ENCODE measurements around the gene TOMM40.

TOMM40 gene

DNA sequence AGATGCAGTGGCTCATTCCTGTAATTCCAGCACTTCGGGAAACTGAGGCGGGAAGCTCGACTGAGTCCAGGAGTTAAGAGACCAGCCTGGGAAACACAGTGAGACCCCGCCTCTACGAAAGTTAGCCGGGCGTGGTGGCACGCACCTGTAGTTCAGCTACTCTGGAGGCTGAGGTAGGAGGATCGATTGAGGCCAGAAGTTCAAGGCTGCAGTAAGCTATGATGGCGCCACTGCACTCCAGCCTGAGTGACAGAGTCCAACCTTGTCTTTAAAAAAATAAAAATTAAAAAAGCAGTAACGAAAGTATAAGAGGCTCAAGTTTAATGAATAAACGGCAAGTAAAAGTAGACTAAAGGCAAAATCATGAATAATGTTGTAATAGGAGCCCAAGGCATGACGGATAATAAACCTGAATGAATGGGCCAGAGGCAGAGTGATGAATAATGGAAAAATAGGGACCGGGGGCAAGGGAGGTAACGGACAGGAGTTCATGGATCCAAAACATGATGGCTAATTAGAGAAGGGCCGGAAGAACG lies 1.2 kb upstream of the TOMM40 start:
- Histone ChIP-seq H3K4me2 (ENCODE audit: low read length) (peak overlapping the region; percentile 86), H3K36me3 (ENCODE audit: control insufficient read depth, insufficient read depth, low read length) (no peaks in the 10 kb centered on the region), H2AFZ (peak overlapping the region; percentile 76), H3K27ac (peak overlapping the region; percentile 92), H3K4me1 (peaks cover 15% of the 10 kb centered on the region), H3K9ac (no peak overlapping the region), H3K79me2 (peaks cover 18% of the 10 kb centered on the region), H3K9me3 (ENCODE audit: control insufficient read depth, low read length) (no peaks in the 10 kb centered on the region), H3K27me3 (ENCODE audit: control insufficient read depth, insufficient read depth, low read length) (no peaks in the 10 kb centered on the region), H3K4me3 (ENCODE audit: low read depth, low read length) (peak overlapping the region; percentile 71)
- TF ChIP-seq, protein P1, sequence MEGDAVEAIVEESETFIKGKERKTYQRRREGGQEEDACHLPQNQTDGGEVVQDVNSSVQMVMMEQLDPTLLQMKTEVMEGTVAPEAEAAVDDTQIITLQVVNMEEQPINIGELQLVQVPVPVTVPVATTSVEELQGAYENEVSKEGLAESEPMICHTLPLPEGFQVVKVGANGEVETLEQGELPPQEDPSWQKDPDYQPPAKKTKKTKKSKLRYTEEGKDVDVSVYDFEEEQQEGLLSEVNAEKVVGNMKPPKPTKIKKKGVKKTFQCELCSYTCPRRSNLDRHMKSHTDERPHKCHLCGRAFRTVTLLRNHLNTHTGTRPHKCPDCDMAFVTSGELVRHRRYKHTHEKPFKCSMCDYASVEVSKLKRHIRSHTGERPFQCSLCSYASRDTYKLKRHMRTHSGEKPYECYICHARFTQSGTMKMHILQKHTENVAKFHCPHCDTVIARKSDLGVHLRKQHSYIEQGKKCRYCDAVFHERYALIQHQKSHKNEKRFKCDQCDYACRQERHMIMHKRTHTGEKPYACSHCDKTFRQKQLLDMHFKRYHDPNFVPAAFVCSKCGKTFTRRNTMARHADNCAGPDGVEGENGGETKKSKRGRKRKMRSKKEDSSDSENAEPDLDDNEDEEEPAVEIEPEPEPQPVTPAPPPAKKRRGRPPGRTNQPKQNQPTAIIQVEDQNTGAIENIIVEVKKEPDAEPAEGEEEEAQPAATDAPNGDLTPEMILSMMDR (IDR thresholded peaks at IDR 0.05) = no peak

DNA sequence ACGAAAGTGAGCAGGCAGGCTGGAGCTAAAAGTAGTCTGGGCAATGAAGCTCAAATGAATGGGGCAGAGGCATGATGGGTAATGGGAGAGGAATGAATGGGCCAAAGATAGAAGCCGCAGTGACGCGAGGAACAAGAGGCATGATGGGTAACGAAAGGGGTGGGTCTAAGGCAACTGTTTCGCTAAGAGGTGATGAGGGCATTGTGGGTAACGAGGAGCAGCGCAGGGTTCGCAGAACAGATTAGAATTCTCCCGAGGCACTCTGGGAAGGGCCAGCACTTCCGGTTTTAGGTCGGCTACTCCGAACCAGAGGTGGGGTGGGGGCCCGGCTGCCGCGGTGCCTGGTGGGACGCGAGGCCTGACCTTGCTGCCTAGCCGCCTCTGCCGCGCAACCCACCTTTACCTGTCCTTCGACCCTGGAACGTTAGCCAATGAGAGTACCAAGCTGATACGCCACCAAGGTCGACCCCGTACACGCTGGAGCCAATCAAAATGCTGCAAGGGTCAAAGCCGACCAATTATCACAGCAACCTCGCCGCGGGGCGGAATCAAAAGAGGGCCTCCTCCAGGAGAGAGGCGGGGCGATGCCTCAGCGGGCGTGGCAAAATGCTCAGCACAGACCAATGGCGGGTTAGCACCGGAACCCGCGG lies 563 bp upstream of the TOMM40 start:
- TF ChIP-seq, protein P1 (IDR thresholded peaks at IDR 0.05) = no peak
- peak overlapping the region; percentile 86 for H3K4me2 ChIP-seq (ENCODE audit: low read length)

DNA sequence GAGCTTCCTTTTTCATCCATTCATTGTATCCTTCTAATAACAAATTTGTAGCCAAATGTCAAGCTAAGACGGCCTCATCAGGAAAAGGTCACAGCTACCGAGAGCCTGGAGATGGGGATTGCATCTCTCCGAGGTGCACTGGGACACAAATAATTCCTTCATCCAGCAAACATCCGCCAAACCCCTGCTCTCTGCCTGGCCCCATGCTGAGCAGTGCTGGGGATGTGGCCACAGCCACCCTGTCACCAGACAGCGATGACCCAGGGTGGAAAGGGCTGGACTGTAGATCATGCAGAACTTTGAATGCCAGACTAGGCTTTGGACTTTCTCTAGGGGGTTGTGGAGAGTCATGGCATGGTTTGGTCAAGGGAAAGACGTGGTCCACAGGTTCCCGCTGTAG lies 1.9 kb downstream of the TOMM40 start:
- H3K9me3 ChIP-seq (ENCODE audit: control insufficient read depth, low read length) = no peaks in the 10 kb centered on the region
- no peak overlapping the region for H2AFZ ChIP-seq
- no peak overlapping the region for H3K4me3 ChIP-seq (ENCODE audit: low read depth, low read length)
- H3K27me3 ChIP-seq (ENCODE audit: control insufficient read depth, insufficient read depth, low read length) = no peaks in the 10 kb centered on the region
- H3K4me2 ChIP-seq (ENCODE audit: low read length) = no peak overlapping the region
- H3K27ac ChIP-seq = no peak overlapping the region
- H3K36me3 ChIP-seq (ENCODE audit: control insufficient read depth, insufficient read depth, low read length) = no peaks in the 10 kb centered on the region
- peaks cover 21% of the 10 kb centered on the region for H3K79me2 ChIP-seq
- H3K4me1 ChIP-seq = peaks cover 15% of the 10 kb centered on the region
- TF ChIP-seq, protein P1 (IDR thresholded peaks at IDR 0.05) = no peak
- no peak overlapping the region for H3K9ac ChIP-seq

More for the DNA sequence above, 563 bp upstream of the TOMM40 start:
- Histone ChIP-seq H3K9ac (no peak overlapping the region), H3K27ac (peak overlapping the region; percentile 92), H3K4me1 (peaks cover 15% of the 10 kb centered on the region), H3K9me3 (ENCODE audit: control insufficient read depth, low read length) (no peaks in the 10 kb centered on the region), H3K36me3 (ENCODE audit: control insufficient read depth, insufficient read depth, low read length) (no peaks in the 10 kb centered on the region), H3K4me3 (ENCODE audit: low read depth, low read length) (peak overlapping the region; percentile 71), H3K79me2 (peaks cover 18% of the 10 kb centered on the region), H2AFZ (peak overlapping the region; percentile 76), H3K27me3 (ENCODE audit: control insufficient read depth, insufficient read depth, low read length) (no peaks in the 10 kb centered on the region)

DNA sequence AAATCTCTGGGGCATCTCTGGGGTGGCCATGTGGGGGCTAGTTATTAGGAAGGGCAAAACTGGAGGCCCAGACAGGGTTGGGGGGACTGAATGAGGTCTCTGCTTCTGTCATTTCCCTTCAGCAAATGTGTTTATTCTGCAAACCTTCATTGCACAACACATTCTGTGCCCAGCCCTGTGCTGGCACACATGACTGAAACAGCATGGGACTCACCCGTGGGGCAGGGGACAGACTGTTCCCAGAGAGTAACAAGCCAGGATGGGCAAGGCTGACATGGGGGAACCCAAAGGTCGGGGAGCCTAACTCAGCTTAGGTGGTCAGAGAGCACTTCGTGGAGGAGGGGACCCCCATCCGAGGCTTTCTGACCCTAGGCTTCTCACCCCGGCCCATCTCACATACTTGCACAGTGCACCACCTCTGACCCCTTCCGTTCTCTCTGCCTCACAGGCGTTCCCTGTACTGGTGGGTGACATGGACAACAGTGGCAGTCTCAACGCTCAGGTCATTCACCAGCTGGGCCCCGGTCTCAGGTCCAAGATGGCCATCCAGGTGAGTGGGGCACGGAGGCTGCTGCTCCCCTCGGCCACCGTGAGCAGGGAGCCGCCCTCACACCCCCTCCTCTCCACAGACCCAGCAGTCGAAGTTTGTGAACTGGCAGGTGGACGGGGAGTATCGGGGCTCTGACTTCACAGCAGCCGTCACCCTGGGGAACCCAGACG lies 2.4 kb downstream of the TOMM40 start:
- Histone ChIP-seq H3K27ac (no peak overlapping the region), H3K36me3 (ENCODE audit: control insufficient read depth, insufficient read depth, low read length) (no peaks in the 10 kb centered on the region), H3K79me2 (peaks cover 21% of the 10 kb centered on the region), H3K27me3 (ENCODE audit: control insufficient read depth, insufficient read depth, low read length) (no peaks in the 10 kb centered on the region), H3K4me1 (peaks cover 15% of the 10 kb centered on the region), H3K4me3 (ENCODE audit: low read depth, low read length) (no peak overlapping the region), H3K9me3 (ENCODE audit: control insufficient read depth, low read length) (no peaks in the 10 kb centered on the region), H2AFZ (no peak overlapping the region), H3K9ac (no peak overlapping the region), H3K4me2 (ENCODE audit: low read length) (no peak overlapping the region)
- TF ChIP-seq, protein P1 (IDR thresholded peaks at IDR 0.05) = no peak
